Measurements from ENCODE around the gene EYS.

The EYS gene

DNA sequence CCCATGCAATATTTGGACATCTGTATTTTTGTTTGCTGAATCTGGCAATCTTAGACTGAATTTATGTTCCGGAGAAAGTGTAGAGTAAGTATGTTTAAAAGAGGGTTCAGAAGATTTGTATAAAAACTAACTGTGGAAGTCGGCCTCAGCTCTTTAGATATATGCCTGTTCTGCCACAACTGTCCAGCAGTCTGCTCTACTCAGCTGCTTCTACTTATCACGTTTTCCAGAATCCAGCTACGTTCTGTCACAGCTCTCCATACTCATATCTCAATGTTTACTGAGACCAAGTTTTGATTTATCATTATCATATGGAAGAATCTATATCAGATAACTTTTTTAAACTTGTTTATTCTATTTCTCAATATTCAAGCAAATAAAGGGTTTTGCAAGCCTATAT is 721.3 kb downstream of the EYS start:
- TF ChIP-seq, protein P1, sequence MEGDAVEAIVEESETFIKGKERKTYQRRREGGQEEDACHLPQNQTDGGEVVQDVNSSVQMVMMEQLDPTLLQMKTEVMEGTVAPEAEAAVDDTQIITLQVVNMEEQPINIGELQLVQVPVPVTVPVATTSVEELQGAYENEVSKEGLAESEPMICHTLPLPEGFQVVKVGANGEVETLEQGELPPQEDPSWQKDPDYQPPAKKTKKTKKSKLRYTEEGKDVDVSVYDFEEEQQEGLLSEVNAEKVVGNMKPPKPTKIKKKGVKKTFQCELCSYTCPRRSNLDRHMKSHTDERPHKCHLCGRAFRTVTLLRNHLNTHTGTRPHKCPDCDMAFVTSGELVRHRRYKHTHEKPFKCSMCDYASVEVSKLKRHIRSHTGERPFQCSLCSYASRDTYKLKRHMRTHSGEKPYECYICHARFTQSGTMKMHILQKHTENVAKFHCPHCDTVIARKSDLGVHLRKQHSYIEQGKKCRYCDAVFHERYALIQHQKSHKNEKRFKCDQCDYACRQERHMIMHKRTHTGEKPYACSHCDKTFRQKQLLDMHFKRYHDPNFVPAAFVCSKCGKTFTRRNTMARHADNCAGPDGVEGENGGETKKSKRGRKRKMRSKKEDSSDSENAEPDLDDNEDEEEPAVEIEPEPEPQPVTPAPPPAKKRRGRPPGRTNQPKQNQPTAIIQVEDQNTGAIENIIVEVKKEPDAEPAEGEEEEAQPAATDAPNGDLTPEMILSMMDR (IDR thresholded peaks at IDR 0.05; ENCODE audit: extremely low read depth, insufficient read depth, missing control alignments) = no peak
- DNase-seq (ENCODE audit: low spot score) = no peak
- in situ Hi-C loops (cut with MboI; ENCODE audit: low pct_unique_long_range_greater_than_20kb, low sequenced_read_pairs, unreplicated experiment) = no loop called here

GRCh38 chr6:64984948-64985347 is 722.1 kb downstream of the EYS start:
- TF ChIP-seq, protein P1 (IDR thresholded peaks at IDR 0.05; ENCODE audit: extremely low read depth, insufficient read depth, missing control alignments) = no peak
- in situ Hi-C loops (cut with MboI; ENCODE audit: low pct_unique_long_range_greater_than_20kb, low sequenced_read_pairs, unreplicated experiment) = no loop called here
- DNase-seq (ENCODE audit: low spot score) = no peak

DNA sequence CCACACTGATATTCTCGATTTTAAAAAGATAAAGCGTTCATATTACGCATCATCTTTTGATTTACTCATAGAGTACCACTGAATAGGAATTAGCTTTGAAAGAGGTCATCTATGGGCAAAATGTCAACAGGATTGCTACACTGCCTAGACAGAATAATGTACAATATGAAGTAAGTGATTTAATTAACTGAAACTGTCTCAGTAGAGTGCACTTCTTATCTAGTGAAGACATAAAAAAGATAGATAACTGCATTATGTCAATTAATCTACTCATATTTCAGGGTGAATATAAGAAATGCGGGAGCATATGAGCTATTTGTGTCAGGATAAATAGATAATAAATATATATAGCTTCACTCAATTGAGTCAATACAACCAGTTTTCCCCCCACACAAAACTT is 723.9 kb downstream of the EYS start:
- DNase-seq (ENCODE audit: low spot score) = no peak
- TF ChIP-seq, protein P1 (IDR thresholded peaks at IDR 0.05; ENCODE audit: extremely low read depth, insufficient read depth, missing control alignments) = no peak
- in situ Hi-C loops (cut with MboI; ENCODE audit: low pct_unique_long_range_greater_than_20kb, low sequenced_read_pairs, unreplicated experiment) = no loop called here

DNA sequence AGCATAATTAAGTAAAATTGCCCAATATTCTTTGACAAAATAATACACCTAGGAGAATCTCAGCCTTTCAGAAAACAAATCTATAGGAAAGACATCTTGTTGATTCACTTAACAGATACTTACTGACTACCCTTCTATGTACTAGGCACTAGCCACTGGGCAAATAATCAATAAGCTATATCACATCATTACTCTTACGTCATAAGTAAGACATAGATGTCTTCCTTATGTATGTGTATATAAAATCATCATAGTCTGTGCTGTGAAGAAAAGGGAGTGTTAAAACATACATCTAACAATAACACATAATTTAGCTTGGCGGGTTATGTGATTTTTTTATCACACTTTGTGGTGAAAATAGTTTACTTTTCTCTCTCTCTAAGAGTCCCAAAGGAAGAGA is 733.9 kb downstream of the EYS start:
- in situ Hi-C loops (cut with MboI; ENCODE audit: low pct_unique_long_range_greater_than_20kb, low sequenced_read_pairs, unreplicated experiment) = no loop called here
- DNase-seq (ENCODE audit: low spot score) = no peak
- TF ChIP-seq, protein P1 (IDR thresholded peaks at IDR 0.05; ENCODE audit: extremely low read depth, insufficient read depth, missing control alignments) = no peak

DNA sequence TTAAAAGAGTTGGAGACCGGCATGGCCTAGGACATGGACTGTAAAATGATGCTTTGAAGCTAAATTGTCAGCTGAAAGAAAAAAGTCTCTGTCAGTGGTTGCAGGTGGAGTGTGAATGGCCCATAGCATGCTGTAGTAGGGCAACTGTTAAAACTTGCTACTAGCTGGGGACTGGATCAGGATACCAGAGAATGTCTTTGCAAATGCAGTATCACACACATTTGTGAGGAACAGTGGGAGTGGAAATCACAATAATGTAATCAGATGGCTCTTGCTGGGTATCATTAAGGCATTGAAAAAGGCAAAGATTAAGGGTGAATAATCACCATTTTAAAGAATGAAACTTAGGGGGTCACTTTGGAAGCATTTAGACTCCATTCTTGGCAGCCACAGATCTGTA is 737.9 kb downstream of the EYS start:
- TF ChIP-seq, protein P1 (IDR thresholded peaks at IDR 0.05; ENCODE audit: extremely low read depth, insufficient read depth, missing control alignments) = no peak
- no peak for DNase-seq (ENCODE audit: low spot score)
- in situ Hi-C loops (cut with MboI; ENCODE audit: low pct_unique_long_range_greater_than_20kb, low sequenced_read_pairs, unreplicated experiment) = no loop called here

- in situ Hi-C loops (cut with MboI; ENCODE audit: low pct_unique_long_range_greater_than_20kb, low sequenced_read_pairs, unreplicated experiment) = no loop called here
- no peak for DNase-seq (ENCODE audit: low spot score)
- TF ChIP-seq, protein P1 (IDR thresholded peaks at IDR 0.05; ENCODE audit: extremely low read depth, insufficient read depth, missing control alignments) = no peak
These were observed 751.6 kb downstream of the EYS start for GRCh38 chr6:64955435-64955848.

GRCh38 chr6:64949257-64949656 is 757.8 kb downstream of the EYS start:
- in situ Hi-C loops (cut with MboI; ENCODE audit: low pct_unique_long_range_greater_than_20kb, low sequenced_read_pairs, unreplicated experiment) = no loop called here
- TF ChIP-seq, protein P1 (IDR thresholded peaks at IDR 0.05; ENCODE audit: extremely low read depth, insufficient read depth, missing control alignments) = no peak
- no peak for DNase-seq (ENCODE audit: low spot score)
